Neural cell (in vitro differentiated cells): ENCODE data around the gene SLC47A1.

Experiments
- CTCF ChIP-seq: fragments of 450-650 bp; IDR thresholded peaks from 2 replicates; pipeline ENCODE4 v1.5.1; 2014; ENCODE audit warnings: antibody characterized with exemption, mild to moderate bottlenecking, moderate library complexity; ENCODE audit not compliant: poor library complexity, severe bottlenecking
- EZH2 ChIP-seq: fragments of 200-600, 300-800 bp; shearing (Covaris generic), sonication (generic); IDR thresholded peaks from 2 replicates; pipeline ENCODE4 v1.6.1; 2014; ENCODE audit warnings: antibody characterized with exemption, low read length, borderline replicate concordance, mild to moderate bottlenecking; ENCODE audit not compliant: insufficient read depth, poor library complexity, severe bottlenecking
- MXI1 ChIP-seq: fragments of 450-650 bp; conservative IDR thresholded peaks from 2 replicates; pipeline ENCODE4 v1.6.1; 2014; ENCODE audit warnings: antibody characterized with exemption, mild to moderate bottlenecking; ENCODE audit not compliant: poor library complexity, severe bottlenecking
- POLR2AphosphoS5 ChIP-seq: IDR thresholded peaks from 2 replicates; pipeline ENCODE4 v1.6.1; 2012
- TAF1 ChIP-seq: IDR thresholded peaks from 2 replicates; pipeline ENCODE4 v1.6.1; 2012; ENCODE audit warnings: low read depth

- TF ChIP-seq CTCF (no peak), POLR2AphosphoS5 (no peak), EZH2 (no peak), TAF1 (no peak), MXI1 (no peak)
Measured at GRCh38 chr17:19542247-19542646, 8.6 kb downstream of the SLC47A1 start.
